ENCODE measurements around the gene TECPR2. TPM values are rescaled to one million over a fixed set of nuclear protein-coding genes. Genes with fewer than 3 reads are reported as not detected.
A peak's percentile ranks its signal among the peaks of the same experiment; 100 is the strongest.

Gene TECPR2
- total RNA-seq, 1 experiment from 2014 or later: 21.3 TPM

DNA sequence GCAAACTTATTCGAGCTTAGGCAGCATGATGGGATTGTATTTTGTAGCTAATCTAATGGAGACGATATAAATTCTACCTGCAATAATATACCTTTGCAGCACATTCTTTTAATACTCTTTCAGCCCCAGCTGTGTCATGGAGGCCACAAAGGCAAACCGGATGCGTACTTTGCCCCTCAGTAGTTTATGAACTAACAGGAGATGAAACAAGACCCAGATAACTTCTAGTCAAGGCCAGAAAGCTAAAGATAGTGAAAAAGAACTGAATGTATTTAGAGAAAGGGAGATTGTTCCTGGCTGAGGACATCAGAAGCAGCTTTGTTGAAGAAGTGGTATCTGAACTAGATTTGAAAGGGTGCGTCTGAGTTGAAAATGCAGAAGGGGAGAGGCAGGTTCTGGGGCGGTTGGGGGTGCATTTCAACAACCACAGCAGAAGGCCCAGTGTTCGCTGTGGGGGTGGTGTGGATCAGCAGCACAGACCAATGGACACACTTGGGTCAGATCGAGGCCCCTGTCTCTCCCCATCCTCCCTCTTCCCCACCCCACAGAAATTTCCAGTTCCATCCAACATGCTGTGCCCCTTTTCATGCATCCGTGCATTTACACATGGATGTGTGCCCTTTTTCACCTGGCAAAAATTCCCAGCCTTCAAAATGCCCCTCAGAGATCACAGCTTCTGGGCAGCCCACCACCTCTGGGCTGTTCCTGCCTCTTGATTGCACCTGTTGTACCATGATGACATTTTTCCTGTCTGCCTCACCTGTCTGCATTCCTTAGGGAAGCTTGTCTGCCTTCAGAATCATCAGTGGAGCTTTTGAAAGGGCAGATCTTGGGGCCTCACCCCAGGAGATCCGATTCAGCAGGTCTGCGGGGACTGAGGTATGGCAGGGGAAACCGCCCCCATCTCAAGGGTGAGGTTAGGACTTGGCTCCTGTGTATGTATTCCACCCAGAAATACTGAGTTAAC, 41.0 kb upstream of the TECPR2 start:
- DNase-seq (ENCODE audit: low spot score) (no peak), ATAC-seq (no peak)
- TF ChIP-seq, protein P1, sequence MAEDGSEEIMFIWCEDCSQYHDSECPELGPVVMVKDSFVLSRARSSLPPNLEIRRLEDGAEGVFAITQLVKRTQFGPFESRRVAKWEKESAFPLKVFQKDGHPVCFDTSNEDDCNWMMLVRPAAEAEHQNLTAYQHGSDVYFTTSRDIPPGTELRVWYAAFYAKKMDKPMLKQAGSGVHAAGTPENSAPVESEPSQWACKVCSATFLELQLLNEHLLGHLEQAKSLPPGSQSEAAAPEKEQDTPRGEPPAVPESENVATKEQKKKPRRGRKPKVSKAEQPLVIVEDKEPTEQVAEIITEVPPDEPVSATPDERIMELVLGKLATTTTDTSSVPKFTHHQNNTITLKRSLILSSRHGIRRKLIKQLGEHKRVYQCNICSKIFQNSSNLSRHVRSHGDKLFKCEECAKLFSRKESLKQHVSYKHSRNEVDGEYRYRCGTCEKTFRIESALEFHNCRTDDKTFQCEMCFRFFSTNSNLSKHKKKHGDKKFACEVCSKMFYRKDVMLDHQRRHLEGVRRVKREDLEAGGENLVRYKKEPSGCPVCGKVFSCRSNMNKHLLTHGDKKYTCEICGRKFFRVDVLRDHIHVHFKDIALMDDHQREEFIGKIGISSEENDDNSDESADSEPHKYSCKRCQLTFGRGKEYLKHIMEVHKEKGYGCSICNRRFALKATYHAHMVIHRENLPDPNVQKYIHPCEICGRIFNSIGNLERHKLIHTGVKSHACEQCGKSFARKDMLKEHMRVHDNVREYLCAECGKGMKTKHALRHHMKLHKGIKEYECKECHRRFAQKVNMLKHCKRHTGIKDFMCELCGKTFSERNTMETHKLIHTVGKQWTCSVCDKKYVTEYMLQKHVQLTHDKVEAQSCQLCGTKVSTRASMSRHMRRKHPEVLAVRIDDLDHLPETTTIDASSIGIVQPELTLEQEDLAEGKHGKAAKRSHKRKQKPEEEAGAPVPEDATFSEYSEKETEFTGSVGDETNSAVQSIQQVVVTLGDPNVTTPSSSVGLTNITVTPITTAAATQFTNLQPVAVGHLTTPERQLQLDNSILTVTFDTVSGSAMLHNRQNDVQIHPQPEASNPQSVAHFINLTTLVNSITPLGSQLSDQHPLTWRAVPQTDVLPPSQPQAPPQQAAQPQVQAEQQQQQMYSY (CRISPR knock-in tag; IDR thresholded peaks at IDR 0.05): no peak
- TF ChIP-seq, protein P2, sequence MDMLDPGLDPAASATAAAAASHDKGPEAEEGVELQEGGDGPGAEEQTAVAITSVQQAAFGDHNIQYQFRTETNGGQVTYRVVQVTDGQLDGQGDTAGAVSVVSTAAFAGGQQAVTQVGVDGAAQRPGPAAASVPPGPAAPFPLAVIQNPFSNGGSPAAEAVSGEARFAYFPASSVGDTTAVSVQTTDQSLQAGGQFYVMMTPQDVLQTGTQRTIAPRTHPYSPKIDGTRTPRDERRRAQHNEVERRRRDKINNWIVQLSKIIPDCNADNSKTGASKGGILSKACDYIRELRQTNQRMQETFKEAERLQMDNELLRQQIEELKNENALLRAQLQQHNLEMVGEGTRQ (CRISPR knock-in tag; IDR thresholded peaks at IDR 0.05): no peak
- H3K27me3 Mint-ChIP-seq (ENCODE audit: low read depth): no peaks in the 10 kb centered on the region; the same call in 1 of the 2 replicates
- CTCF ChIA-PET: interaction anchor here (0.6 kb wide), 1 partner anchor 11 kb away, joined by 3 read pairs; no protein-coding TSS in a partner anchor
- no peaks in the 10 kb centered on the region for H3K36me3 Mint-ChIP-seq
- H3K27ac Mint-ChIP-seq: no peak overlapping the region; the same call in 1 of the 2 replicates
- peaks cover 26% of the 10 kb centered on the region for H3K4me1 Mint-ChIP-seq
- no peaks in the 10 kb centered on the region for H3K9me3 Mint-ChIP-seq
- POLR2A ChIA-PET: no interaction called here
- no peak overlapping the region; the same call in 1 of the 2 replicates for H3K4me3 Mint-ChIP-seq

DNA sequence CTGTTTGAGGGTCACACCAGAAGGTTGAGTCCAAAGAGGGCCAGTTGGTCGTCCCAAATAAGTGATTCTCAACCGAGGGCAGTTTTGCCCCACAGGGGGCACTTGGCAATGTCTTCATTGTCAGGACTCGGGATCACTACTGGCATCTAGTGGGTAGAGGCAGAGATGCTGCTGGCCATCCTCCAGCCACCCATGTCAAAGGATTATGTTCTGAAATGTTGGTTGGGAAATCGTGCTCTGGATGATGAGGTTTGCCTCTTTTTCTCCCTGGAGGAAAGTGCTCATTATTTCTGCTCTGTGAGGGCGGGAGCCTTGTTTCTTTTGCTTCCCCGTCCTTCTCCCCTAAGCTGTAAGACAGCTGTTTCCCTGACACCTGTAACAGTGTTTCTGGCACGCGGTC, 39.6 kb upstream of the TECPR2 start:
- no peaks in the 10 kb centered on the region for H3K36me3 Mint-ChIP-seq
- POLR2A ChIA-PET: no interaction called here
- H3K27ac Mint-ChIP-seq: no peak overlapping the region
- DNase-seq (ENCODE audit: low spot score): peak; percentile 52
- H3K4me3 Mint-ChIP-seq: no peak overlapping the region
- no peaks in the 10 kb centered on the region for H3K9me3 Mint-ChIP-seq
- ATAC-seq: peak; percentile 53
- peaks cover 21% of the 10 kb centered on the region for H3K4me1 Mint-ChIP-seq
- TF ChIP-seq, protein P3, sequence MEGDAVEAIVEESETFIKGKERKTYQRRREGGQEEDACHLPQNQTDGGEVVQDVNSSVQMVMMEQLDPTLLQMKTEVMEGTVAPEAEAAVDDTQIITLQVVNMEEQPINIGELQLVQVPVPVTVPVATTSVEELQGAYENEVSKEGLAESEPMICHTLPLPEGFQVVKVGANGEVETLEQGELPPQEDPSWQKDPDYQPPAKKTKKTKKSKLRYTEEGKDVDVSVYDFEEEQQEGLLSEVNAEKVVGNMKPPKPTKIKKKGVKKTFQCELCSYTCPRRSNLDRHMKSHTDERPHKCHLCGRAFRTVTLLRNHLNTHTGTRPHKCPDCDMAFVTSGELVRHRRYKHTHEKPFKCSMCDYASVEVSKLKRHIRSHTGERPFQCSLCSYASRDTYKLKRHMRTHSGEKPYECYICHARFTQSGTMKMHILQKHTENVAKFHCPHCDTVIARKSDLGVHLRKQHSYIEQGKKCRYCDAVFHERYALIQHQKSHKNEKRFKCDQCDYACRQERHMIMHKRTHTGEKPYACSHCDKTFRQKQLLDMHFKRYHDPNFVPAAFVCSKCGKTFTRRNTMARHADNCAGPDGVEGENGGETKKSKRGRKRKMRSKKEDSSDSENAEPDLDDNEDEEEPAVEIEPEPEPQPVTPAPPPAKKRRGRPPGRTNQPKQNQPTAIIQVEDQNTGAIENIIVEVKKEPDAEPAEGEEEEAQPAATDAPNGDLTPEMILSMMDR (IDR thresholded peaks at IDR 0.05): no peak
- TF ChIP-seq TEAD4 (CRISPR knock-in tag; IDR thresholded peaks at IDR 0.05): no peak
- no peak for TF ChIP-seq IRF2 (CRISPR knock-in tag; IDR thresholded peaks at IDR 0.05; ENCODE audit: borderline replicate concordance, low read depth)
- TF ChIP-seq RORB (CRISPR knock-in tag; IDR thresholded peaks at IDR 0.05): no peak
- TF ChIP-seq, protein P4, sequence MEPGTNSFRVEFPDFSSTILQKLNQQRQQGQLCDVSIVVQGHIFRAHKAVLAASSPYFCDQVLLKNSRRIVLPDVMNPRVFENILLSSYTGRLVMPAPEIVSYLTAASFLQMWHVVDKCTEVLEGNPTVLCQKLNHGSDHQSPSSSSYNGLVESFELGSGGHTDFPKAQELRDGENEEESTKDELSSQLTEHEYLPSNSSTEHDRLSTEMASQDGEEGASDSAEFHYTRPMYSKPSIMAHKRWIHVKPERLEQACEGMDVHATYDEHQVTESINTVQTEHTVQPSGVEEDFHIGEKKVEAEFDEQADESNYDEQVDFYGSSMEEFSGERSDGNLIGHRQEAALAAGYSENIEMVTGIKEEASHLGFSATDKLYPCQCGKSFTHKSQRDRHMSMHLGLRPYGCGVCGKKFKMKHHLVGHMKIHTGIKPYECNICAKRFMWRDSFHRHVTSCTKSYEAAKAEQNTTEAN (CRISPR knock-in tag; IDR thresholded peaks at IDR 0.05): no peak
- CTCF ChIA-PET: no interaction called here
- H3K27me3 Mint-ChIP-seq (ENCODE audit: low read depth): no peaks in the 10 kb centered on the region

DNA sequence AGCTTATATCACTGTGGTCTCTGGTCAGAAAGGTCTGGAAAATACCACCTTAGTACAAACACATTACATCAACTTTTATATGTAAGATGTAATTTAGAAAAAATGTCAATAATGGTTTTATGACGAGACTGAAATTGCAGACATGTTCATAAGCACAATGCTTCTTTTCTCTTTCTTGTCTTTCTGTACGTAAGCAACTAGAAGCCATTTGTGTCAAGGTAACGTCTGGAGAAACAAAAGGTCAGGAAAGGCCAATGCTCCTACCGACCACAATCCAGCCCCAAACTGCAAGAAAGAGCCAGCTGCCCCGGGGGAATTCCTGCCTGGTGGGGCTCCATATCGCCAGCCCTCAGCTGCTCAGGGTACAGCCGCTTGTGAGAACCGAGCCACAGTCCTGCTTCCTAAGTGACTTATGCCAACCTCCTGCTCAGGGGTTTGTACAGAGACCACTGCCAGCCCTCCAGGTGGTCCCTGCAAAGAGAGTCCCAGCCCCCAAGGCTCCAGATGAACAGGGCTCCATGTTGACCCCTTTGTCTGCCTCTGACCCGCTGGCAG, 36.9 kb upstream of the TECPR2 start:
- no peaks in the 10 kb centered on the region for H3K36me3 Mint-ChIP-seq

More for the DNA sequence above, 36.9 kb upstream of the TECPR2 start:
- Mint-ChIP-seq H3K27me3 (ENCODE audit: low read depth) (no peaks in the 10 kb centered on the region; the same call in 1 of the 2 replicates), H3K9me3 (no peaks in the 10 kb centered on the region), H3K4me3 (no peak overlapping the region), H3K27ac (0 out of 2 replicates have a peak overlapping the region, but pooled peaks have one; percentile 41), H3K4me1 (0 out of 2 replicates have a peak, but pooled peaks cover 2% of the 10 kb centered on the region)
- ATAC-seq (no peak), DNase-seq (ENCODE audit: low spot score) (no peak)
- ChIA-PET CTCF (no interaction called here), POLR2A (no interaction called here)
- TF ChIP-seq, protein P4 (CRISPR knock-in tag; IDR thresholded peaks at IDR 0.05): no peak
- TF ChIP-seq CREB1 (CRISPR knock-in tag; IDR thresholded peaks at IDR 0.05) (no peak), SP1 (CRISPR knock-in tag; conservative IDR thresholded peaks at IDR 0.05) (no peak), NR3C1 (CRISPR knock-in tag; conservative IDR thresholded peaks at IDR 0.05; ENCODE audit: low read depth) (no peak), GRHL2 (CRISPR knock-in tag; IDR thresholded peaks at IDR 0.05; ENCODE audit: insufficient replicate concordance, severe bottlenecking) (no peak), KAT7 (CRISPR knock-in tag; IDR thresholded peaks at IDR 0.05; ENCODE audit: borderline replicate concordance) (no peak), JAZF1 (CRISPR knock-in tag; IDR thresholded peaks at IDR 0.05) (no peak), ZNF138 (CRISPR knock-in tag; conservative IDR thresholded peaks at IDR 0.05) (no peak)
- TF ChIP-seq, protein P2 (CRISPR knock-in tag; IDR thresholded peaks at IDR 0.05): no peak
